Stimulated activated CD8-positive, alpha-beta memory T cell treated with anti-CD3 and anti-CD28 coated beads, Interleukin-15, amount 100 ng/mL, for 48 hours (primary cell): Measurements from ENCODE around the gene PGM3.

Source experiments
- DNase-seq, 2 donors: peaks; one replicate each; pipeline ENCODE4 v3.0.0-alpha.2; 2020; ENCODE audit warnings: low read depth in 2 of 2

Gene PGM3

DNA sequence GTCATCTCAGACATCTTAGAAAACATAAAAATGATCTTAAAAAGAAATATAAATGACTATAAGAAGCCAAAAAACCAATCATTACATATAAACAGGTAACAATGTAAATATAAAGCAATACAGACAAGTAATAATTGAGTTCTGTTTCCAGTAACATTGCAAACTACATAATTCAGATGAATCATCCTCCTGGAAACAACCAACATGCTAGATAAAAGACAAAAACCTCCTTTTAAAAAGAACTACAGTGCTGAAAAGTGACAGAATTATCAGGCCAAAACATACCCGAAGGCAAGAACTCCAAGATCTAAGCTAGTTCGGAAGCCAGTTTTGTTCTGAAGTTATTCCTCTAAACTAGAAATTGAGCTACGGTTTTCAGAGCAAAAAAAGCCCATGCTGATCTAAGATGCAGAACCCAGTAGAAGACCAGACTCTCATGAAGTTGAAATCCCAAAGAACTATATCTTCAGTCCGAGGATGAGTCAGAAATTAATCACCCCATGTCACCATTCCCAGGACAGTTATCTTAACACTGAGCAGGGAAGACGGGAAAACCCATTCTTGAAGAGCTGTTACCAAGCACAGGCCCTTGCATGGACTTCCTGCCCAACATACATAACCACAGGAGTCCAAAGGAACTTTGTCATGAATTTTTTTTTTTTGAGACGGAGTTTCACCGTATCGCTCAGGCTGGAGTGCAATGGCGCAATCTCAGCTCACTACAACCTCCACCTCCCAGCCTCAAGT lies 9.8 kb downstream of the PGM3 start:
- no peak for DNase-seq

DNA sequence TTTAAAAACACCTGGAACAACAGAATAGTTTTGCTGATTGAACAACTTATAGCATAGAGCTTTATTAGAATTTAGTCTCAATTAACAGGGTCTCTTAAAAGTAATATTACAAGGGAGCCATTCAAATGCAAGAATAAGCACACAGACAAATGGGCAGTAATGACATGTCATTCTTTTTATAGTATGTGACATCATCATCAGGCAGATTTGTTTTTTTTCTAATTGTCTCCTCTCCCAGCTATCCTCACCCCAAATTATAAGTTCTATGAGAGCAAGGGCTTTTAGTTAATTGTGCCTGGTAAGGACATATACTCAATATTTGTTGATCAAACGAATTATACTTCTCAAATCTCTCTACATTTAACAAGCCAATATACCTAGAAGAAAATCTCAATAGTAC lies 11.0 kb downstream of the PGM3 start:
- no peak for DNase-seq

DNA sequence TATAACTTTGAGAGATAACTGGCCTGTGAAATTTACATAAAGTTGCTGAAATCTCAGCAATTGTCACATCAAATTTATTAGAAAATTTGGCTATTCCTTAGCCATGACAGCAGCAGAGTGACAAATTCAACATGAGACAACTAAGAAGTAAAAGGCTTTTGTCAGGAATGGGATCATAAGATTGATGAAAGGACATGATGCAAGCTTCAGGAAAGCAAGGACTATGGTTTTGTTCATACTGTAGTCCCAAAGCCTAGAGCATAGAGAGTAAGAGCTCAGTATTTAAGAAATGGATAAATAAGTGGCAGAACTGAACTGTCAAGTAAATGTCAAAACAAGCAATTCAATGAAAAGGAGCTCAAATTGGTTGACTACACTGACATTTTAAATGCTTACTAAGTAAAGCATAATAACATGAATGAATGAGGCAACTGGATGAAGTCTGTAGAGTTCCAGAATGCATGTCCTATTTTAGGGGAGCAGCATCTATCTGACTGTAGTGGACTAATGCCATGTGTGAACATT lies 12.6 kb downstream of the PGM3 start:
- DNase-seq, result no peak

DNA sequence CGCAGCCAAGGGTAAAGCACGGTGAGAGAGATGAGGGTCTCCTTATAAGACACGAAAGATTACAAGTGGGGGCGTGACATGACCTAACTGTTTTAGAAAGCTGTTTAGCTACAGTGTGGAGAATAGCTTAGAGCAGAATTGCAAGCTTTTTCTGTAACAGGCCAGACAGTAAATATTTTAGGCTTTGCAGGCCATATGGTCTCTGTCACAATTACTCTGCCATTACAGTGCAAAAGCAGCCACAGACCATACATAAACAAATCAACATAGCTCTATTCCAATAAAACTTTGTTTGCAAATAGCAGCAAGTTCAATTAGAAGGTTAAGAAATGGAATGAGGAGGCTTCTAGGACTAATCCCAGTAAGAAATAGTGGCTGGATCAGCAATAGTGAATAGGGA lies 16.8 kb downstream of the PGM3 start:
- no peak for DNase-seq

DNA sequence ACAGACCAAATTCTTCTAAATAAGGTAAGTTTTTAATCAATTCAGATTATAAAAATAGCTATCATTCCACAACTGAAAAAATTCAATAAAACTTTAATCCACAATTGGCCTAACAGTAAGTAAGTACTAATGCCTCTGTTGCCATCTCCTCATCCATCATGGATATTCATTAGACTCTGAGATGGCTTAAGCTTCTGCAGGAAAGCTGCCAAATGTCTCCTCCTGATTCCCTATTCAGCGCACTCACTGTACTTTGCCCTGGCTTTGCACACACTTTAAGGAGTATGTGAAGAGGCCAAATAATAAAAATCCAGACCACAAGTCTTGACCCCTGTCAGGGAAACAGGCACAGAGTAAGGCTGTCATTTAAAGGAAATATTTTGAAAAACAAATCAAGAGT lies 23.6 kb downstream of the PGM3 start:
- no peak for DNase-seq

DNA sequence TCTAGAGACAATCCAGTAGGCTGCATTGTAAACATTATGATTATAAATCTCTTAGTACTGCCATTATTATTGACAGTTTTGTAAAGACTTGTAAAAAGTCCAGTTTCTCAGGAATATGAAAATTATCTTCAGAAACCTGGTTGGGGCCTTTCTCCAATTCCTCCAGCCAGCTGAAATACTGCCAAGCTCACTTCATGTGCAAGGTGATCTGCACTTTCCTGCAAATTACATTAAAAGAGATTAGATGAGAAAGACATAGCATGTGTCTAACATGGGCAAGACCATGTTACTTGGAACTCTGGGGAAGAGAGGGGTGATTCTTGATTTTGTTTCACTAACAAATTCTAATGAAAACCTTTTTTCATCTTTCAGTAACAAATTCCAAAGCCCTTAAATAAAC lies 24.0 kb downstream of the PGM3 start:
- no peak for DNase-seq

DNA sequence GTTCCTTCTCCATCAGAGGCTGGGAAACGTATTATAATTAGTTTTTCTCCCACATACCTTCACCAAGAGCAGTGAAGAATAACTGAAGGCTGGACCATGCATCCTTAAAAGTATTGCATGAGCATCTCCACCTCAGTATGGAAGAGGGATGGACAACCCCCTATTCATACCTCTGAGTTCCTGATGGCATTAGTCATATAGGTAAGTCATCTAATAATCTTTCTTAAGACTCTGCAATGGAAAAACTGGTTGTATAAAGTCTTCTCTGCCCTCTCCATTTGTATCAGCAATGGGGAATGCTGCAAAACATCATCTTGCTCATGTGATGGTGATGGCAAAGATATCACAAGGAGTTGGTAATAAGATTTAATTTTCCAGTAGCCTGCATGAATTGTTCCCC lies 24.5 kb downstream of the PGM3 start:
- no peak for DNase-seq

DNA sequence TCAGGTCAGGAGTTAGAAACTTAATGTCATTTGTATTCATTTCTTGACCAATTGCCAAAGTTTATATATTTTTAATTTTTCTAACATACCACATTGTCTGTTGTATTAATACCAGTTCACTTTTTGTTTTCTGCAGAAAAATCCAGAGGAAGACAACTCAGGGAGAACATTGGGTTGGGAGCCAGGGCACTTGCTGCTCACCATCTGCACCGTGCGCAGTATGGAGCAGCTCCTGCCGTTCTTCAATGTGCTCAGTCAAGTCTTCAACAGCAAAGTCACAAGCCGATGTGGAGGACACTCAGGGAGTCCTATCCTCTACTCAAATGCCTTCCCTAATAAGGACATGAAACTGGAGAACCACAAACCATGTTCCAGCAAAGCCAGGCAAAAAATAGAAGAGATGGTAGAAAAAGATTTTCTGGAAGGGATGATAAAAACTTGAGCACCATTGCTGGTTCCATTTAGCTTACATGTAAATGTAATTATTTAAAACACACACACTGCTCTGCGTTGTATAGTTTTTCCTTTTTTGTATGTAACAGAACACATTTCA lies 25.3 kb downstream of the PGM3 start:
- DNase-seq, result no peak

DNA sequence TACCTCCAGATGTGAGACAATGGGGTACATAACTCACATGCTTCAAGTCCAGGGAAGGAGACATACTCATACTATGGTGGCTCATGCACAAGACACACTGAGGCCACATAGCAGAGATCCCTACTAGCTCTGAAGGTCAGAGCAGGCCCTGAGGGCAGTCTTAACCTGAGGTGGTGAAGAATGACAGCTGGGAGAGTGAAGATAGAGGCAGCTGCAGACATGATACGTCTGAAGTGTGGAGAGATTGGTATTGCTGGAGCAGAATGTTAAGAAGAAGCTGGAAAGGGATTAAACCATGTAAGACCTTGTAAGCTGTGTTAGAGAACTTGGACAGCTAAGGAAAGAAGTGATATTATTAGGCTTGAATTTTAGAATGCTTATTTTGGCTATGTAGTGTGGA lies 32.9 kb downstream of the PGM3 start:
- DNase-seq, result no peak

DNA sequence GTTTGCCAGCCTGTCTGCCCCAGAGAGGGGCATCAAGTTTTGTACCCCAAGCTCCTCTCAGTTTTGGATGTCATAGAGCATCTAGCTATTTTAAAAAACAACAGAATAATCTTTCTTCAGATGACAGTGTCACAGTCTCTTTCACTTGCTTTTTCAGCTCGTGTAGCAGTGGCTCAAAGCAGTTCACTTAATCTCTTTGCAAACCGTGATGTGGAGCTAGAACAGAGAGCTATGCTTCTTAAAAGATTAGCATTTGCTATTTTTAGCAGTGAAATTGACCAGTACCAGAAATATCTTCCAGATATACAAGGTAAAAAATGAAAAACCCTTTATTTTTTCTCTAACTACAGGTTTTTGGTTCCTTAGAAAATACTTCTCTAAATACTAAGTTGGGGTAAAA lies 37.3 kb downstream of the PGM3 start:
- DNase-seq, result no peak

DNA sequence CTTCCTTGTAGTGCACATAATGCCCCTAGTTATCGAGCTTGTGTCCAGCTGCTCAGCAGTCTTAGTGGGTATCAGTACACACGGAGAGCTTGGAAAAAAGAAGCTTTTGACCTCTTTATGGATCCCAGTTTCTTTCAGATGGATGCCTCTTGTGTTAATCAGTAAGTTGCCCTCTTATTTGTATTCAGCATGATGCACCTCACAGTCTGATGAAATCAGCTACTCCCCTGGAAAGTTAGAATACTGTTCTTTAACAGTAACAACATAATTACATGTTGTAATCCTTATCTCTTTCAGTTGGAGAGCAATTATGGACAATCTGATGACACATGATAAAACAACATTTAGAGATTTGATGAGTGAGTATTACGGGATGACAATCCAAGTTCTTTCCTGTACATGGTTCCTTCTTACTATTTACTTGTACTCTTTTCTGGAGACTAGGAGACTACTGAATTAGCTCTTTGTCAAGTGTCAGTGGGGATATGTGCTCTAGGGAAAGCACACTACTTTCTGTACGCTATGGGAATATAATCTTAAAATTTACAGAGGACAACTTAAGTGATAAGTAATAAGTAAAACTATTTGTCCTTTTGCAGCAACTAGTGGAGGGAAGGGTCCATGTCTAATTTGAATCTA lies 39.1 kb downstream of the PGM3 start:
- no peak for DNase-seq

DNA sequence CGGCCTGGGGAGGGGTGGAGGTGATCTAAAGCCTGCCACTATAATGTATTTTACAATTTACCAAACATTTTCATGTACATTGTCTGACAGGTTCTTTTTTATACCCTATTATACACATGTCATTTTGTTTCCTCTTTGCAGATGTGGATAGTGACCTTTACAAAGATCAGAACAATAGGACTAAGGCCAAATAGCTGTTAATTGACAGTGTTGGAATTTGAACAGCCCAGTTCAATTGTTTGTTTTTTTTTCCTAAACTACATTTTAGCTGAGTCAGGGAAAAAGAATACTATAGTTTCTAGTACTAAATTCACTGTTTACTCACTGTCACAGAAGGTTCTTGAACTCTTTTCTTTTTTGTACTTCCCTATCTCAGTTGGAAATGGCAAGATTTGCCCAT lies 40.2 kb downstream of the PGM3 start:
- DNase-seq, result no peak

DNA sequence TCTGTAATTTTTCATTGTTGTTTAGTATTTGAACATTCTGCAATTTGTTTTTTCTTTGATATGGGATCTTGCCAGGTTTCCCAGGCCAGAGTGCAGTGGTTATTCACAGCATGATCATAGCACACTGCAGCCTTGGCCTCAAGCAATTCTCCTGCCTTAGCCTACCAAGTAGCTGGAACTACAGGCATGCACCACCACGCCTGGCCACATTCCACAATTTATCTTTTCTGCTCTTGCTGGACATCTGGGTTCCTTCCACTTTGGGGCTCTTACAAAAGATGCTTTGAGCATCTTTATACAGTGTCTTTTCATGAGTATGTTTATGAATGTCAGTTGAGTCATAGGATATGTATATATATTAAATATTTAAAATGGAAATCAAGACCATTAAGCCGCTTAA lies 42.0 kb downstream of the PGM3 start:
- DNase-seq, result no peak

DNA sequence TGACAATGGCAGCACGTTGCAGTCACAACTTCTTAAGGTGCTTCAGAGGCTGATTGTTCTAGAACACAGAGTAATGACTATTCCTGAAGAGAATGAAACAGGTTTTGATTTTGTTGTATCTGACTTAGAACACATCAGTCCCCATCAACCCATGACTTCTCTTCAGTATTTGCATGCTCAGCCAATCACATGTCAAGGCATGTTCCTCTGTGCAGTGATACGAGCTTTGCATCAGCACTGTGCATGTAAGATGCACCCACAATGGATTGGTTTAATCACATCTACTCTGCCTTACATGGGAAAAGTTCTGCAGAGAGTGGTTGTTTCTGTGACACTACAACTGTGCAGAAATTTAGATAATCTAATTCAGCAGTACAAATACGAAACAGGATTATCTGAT lies 54.3 kb downstream of the PGM3 start:
- DNase-seq, result no peak

DNA sequence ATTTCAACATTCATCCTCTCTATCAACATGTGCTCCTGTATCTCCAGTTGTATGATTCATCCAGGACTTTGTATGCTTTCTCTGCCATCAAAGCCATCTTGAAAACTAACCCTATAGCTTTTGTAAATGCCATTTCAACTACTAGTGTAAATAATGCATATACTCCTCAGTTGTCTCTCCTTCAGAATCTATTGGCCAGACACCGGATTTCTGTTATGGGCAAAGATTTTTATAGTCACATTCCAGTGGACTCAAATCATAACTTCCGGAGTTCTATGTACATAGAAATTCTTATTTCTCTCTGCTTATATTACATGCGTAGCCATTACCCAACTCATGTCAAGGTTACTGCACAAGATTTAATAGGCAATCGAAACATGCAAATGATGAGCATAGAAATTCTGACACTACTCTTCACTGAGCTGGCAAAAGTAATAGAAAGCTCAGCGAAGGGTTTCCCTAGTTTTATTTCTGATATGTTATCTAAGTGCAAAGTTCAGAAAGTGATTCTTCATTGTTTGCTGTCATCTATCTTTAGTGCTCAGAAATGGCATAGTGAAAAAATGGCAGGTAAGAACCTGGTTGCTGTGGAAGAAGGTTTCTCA lies 54.8 kb downstream of the PGM3 start:
- no peak for DNase-seq

DNA sequence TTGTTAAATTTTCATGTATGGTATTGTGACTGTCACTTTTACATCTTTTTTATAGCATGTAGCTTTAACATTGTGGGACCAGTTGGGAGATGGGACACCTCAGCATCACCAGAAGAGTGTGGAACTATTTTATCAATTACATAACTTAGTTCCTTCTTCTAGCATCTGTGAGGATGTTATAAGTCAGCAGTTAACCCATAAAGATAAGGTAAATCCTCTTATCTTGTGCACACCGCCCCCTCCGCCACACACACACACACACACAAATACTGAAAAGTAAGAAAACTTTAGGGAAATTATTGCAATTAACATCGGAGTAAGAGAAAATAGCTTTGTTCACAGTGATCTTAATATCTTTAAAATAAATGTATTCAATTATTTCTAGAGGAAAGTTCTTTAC lies 60.9 kb downstream of the PGM3 start:
- no peak for DNase-seq

DNA sequence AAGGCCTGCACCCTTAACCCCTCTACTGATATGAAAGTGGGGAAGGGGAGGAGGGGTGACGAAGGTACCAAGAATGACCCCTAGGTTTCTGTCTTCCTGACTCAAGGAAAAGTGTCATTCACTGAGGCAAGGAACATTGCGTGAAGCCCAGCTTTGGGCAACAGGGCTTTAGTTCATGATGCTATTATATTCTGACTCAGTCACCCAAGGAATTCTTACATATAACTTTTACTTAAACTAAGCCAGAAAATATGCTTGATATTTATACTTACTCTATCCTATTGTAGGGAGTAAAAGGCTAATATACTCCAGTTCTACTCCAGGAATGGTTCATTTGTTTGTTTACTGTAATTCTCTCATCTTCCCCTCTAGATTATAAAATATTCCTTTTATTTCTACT lies 65.1 kb downstream of the PGM3 start:
- DNase-seq, result no peak

DNA sequence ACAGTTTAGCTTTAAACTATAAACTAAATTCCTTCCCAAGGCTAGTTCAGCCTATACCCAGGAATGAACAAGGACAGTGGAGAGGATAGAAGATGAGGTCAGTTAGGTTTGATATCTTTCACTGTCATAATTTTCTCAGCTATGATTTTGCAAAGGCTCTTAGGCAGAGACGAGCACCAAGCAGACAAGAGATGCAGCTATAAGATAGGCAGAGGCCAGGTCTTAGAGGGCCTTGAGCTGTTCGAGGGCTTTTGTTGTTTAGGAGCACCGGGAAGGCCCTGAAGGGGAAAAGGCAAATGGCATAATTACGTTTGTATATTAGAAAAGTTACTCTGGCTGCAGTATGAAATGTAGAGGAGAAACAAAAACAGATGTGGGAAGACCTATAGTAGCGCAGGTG lies 65.8 kb downstream of the PGM3 start:
- DNase-seq, result no peak

DNA sequence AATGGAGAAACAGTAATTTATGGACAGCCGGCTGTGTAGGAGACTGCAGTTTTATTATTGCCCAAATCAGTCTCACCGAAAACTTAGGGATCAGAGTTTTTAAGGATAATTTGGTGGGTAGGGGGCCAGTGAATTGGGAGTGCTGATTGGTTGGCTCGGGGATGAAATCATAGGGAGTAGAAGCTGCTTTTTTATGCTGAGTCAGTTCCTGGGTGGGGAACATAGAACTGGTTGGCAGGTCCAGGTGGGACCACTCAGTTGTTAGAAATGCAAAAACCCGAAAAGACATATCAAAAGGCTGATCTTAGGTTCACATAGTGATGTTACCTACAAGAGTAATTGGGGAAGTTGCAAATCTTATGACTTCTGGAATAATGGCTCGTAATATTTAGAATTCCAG lies 66.3 kb downstream of the PGM3 start:
- no peak for DNase-seq

DNA sequence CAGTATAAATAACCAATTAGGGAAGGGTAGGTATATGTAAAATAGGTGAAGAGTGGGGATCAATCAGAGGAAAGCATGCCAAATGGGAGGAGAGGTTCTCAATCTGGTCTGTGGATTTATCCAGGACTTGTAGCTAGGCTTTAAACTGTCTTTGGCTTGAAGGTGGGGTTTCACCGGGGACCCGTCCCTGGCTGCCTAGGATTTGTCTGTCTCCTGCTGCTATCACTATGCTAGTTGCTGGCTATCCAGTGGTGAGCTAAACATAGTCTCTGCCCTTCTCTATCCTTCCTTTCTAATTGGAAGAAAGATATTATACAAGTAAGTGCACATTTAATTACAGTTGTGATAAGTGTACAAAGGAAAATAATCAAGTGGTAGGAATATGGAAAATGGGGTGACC lies 66.8 kb downstream of the PGM3 start:
- DNase-seq, result no peak

DNA sequence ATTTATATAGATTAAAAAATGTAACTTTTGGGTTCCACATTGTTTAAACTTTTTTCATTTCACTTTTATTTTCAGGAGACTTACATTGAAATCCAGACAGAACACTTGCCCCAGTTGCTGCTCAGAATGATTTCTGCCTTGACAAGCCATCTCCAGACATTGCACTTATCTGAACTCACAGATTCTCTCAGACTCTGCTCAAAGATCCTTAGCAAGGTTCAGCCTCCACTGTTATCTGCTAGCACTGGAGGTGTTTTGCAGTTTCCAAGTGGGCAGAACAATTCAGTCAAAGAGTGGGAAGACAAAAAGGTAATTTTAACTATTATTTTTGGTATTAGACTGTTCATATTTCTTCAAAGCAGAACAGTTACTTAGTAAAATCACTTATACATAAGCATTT lies 67.6 kb downstream of the PGM3 start:
- DNase-seq, result no peak

DNA sequence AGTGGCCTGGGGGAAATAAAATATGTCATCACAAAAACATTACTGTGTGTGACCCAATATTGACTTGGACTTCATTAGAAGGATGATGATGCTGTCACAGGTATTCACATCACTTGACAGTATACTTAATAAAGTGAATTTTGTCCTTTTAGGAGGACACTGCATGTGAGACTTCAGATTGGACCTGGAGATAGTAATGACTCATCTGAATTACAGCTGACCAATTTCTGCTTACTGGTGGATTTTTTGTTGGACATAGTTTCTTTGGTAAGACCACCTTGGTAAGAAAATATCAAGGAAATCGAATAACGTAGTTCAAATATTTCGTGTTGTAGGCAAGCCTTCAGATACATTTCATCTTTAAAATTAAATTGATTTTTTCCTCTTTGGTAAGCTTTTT lies 68.5 kb downstream of the PGM3 start:
- no peak for DNase-seq

DNA sequence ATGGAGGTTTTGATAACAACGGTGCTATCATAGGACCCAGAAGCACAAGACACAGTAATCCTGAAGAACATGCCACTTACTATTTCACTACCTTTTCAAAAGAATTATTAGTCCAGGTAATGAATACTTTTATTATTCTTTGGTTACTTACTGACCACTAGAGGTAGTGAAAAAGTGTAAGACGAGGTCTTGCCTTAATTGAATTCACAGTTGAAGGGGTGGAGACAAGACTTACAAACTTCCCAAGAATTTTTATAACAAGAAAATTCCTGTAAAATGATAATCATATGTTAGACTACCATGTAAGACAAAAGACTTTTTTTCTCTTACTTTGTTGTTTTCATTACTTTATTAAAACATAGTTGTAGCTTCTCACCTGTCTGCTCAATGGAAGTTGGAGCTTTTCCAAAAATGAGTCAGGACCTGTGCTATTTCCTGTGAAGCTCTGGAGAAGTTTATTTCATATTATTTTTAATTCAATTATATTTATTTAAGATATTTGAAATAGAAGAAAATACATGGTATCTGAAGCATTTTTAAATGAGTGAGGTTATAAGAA lies 73.2 kb downstream of the PGM3 start:
- DNase-seq, result no peak
